ENCODE results near the gene TFAP2A. TPM values are rescaled to one million over a fixed set of nuclear protein-coding genes. Genes with fewer than 3 reads are reported as not detected.

Gene TFAP2A
- total RNA-seq, 2 experiments from 2014 or later, result not detected

DNA sequence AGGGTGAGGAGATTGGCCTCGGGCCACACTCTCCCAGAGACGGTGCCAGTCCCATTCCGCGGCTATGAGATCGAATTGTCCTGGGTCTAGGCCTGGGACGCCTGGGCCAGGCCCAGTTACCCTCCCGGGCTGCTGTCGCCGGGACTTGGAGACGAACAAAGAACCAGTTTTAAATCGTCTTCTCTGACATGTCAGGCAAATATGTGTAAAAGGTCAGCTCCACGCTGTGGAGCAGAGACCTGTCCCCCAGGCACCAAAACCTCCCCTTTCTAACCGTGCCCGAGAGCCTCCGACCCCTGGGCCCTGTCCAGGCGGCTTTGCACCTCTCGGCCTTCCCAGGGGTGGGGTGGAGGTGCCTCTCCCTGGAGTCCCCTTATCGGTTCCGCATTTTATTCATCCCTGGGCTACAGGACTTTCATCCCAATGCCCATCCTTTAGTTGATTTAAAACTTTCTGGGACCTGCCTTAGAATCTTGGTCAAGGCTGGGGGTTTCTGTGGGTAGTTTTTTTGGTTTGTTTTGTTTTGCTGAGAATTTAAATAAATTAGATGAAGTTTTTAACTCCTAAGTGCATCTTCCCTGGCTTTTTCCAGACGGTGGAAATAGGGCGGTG, 5.8 kb upstream of the TFAP2A start:
- ATAC-seq, result no peak
- Mint-ChIP-seq H3K27ac (no peak overlapping the region), H3K4me3 (no peak overlapping the region), H3K36me3 (ENCODE audit: low read depth) (peaks cover 6% of the 10 kb centered on the region), H3K4me1 (ENCODE audit: low read depth) (peaks cover 10% of the 10 kb centered on the region), H3K27me3 (peaks cover 89% of the 10 kb centered on the region), H3K9me3 (no peaks in the 10 kb centered on the region)
- no peak for TF ChIP-seq CTCF (IDR thresholded peaks at IDR 0.05)
- intact Hi-C loops (cut with micrococcal nuclease), result loop anchor here (2.0 kb wide), 1 partner anchor 36 kb away; no protein-coding TSS in a partner anchor
- POLR2A ChIA-PET, result no interaction called here
- no peak for DNase-seq
- CTCF ChIA-PET, result interaction anchor here (1.6 kb wide), 1 partner anchor 9 kb away, joined by 3 read pairs; no protein-coding TSS in a partner anchor

DNA sequence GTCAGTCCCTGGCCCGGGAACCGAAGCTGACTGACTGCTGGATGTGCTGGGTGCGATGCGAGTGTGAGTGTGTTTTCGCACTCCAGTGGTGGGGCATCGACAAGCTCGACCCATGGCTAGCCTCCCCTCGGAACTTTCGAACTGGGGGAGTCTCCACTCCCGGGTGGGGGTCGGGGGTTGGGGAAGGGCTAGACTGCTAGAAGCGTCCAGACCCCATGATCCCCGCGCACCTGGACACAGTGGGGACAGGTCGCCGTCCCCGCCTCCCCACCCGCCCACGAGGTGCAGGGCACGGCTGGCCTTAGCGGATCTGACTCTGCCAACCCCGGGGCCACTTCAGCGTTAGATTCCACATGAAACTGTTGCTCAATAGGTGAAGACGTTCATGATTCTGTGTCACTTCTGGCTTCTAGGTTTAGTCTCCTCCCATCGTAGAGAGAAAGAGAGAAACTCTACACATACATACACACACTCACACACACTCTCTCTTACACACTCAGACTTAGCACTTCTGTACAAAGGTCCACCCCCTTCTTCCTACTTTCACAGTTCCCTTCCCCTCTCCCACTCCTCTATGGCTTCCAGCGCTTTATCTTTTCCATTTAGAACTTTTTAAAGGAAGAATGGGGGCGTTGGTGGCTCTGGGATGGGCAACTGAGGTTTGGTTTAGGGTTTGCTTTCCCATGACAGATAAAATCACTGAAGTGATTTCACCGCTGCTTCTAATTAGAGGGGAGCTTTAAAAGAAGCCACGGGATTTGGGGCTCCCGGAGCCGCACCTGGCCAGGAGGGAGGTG, 5.1 kb upstream of the TFAP2A start:
- peaks cover 1% of the 10 kb centered on the region for H3K9me3 Mint-ChIP-seq
- no peak for TF ChIP-seq CTCF (IDR thresholded peaks at IDR 0.05)
- peaks cover 89% of the 10 kb centered on the region for H3K27me3 Mint-ChIP-seq
- peaks cover 11% of the 10 kb centered on the region for H3K4me1 Mint-ChIP-seq (ENCODE audit: low read depth)
- no peak overlapping the region for H3K27ac Mint-ChIP-seq
- intact Hi-C loops (cut with micrococcal nuclease), result loop anchor here (2.0 to 10.0 kb wide), 2 partner anchors 35 to 465 kb away; partner anchors contain the start of genes GCM2 and SYCP2L
- no peak for DNase-seq
- POLR2A ChIA-PET, result interaction anchor here (1.0 kb wide), 1 partner anchor 20 kb away, joined by 3 read pairs; no protein-coding TSS in a partner anchor
- no peak overlapping the region for H3K4me3 Mint-ChIP-seq
- CTCF ChIA-PET, result interaction anchor here (2.5 kb wide), 1 partner anchor 9 kb away, joined by 9 read pairs; no protein-coding TSS in a partner anchor
- ATAC-seq, result no peak
- H3K36me3 Mint-ChIP-seq (ENCODE audit: low read depth), result peaks cover 9% of the 10 kb centered on the region

DNA sequence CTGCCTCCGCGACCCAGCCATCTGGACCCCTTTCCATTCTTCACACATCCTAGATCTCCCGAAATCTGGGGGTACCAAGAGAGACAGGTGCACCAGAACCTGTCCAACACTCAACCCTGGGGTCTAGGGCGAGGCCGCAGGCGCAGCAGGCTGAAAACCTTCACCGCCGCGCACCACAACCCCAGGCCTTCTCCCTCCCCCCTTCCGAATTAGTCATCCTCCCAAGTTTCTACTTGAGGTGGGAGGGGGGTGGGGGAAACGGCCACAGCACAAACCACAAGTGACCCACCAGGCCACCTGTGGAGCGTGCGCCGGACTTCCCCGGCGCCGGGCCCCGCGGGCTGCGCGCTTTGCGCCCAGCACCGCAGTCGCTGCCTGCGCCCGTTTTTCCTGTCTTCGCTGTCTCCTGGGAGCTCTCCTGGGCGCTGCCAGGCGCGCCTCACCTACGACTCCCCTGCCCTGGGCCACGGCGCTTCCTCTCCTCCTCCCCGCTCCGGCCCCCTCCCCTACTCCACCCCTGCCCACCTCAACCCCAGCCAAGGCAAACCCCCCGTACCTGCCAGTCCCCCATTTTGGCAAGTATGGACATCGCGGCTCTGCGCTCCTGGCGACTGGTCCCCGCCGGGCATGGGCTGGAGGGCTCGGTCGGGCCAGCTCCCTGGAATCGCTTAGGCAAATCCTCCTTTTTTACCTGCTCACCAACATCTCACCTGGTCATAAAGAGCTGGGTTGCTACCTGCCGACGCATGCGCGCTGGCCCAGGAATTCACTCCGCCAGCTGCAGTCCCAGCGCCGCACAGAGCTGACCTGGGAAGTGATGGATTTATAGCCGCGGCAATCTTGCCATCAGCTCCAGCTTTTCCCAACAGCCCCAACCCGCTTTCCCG, 4.2 kb upstream of the TFAP2A start:
- intact Hi-C loops (cut with micrococcal nuclease), result loop anchor here (10.0 kb wide), 1 partner anchor 466 kb away; the partner anchor contains the start of genes GCM2 and SYCP2L
- H3K36me3 Mint-ChIP-seq (ENCODE audit: low read depth), result peaks cover 9% of the 10 kb centered on the region
- H3K27me3 Mint-ChIP-seq, result peaks cover 90% of the 10 kb centered on the region
- DNase-seq (no peak), ATAC-seq (no peak)
- TF ChIP-seq CTCF (IDR thresholded peaks at IDR 0.05), result no peak
- no peak overlapping the region for H3K27ac Mint-ChIP-seq
- POLR2A ChIA-PET, result interaction anchor here (1.0 kb wide), 1 partner anchor 19 kb away, joined by 3 read pairs; no protein-coding TSS in a partner anchor
- H3K4me3 Mint-ChIP-seq, result no peak overlapping the region
- CTCF ChIA-PET, result interaction anchor here (2.5 kb wide), 1 partner anchor 10 kb away, joined by 9 read pairs; no protein-coding TSS in a partner anchor
- H3K9me3 Mint-ChIP-seq, result peaks cover 1% of the 10 kb centered on the region
- H3K4me1 Mint-ChIP-seq (ENCODE audit: low read depth), result peaks cover 15% of the 10 kb centered on the region

- no peak for ATAC-seq
- peaks cover 9% of the 10 kb centered on the region for H3K36me3 Mint-ChIP-seq (ENCODE audit: low read depth)
- peaks cover 1% of the 10 kb centered on the region for H3K9me3 Mint-ChIP-seq
- CTCF ChIA-PET, result interaction anchor here (2.5 kb wide), 1 partner anchor 11 kb away, joined by 9 read pairs; no protein-coding TSS in a partner anchor
- DNase-seq, result no peak
- no peak for TF ChIP-seq CTCF (IDR thresholded peaks at IDR 0.05)
- POLR2A ChIA-PET, result no interaction called here
- H3K4me3 Mint-ChIP-seq, result no peak overlapping the region
- H3K27ac Mint-ChIP-seq, result no peak overlapping the region
- peaks cover 91% of the 10 kb centered on the region for H3K27me3 Mint-ChIP-seq
- intact Hi-C loops (cut with micrococcal nuclease), result loop anchor here (10.0 kb wide), 1 partner anchor 466 kb away; the partner anchor contains the start of genes GCM2 and SYCP2L
- peaks cover 22% of the 10 kb centered on the region for H3K4me1 Mint-ChIP-seq (ENCODE audit: low read depth)
Observed at GRCh38 chr6:10418361-10418861, 3.5 kb upstream of the TFAP2A start.
